Stomach (tissue), 9 donors: ENCODE data around the gene MED13L. TPM values are rescaled to one million over a fixed set of nuclear protein-coding genes. Genes with fewer than 3 reads are reported as not detected.

Experiments used
- DNase-seq, 2 donors: peaks; one replicate each; pipeline versions ENCODE4 v3.0.0 to v3.0.0-alpha.2; 2013 to 2019
- H3K27ac ChIP-seq, 5 donors: fragments of 200-600 bp in 4 of 5; sonication (generic) in 4 of 5; one replicate each; pipeline ENCODE4 v1.5.1; 2013 to 2019; ENCODE audit warnings: mild to moderate bottlenecking in 1 of 5, moderate library complexity in 1 of 5
- H3K27me3 ChIP-seq, 3 donors: fragments of 200-600 bp; sonication (generic); one replicate each; pipeline ENCODE4 v1.5.1; 2017 to 2019; ENCODE audit warnings: mixed run types in 1 of 3
- H3K36me3 ChIP-seq, 4 donors: fragments of 200-600 bp; sonication (generic); 1 replicate in 3 of 4; 2 replicates in 1 of 4; pipeline ENCODE4 v1.5.1; 2016 to 2019
- H3K4me1 ChIP-seq, 4 donors: fragments of 200-600 bp; sonication (generic); one replicate each; pipeline ENCODE4 v1.5.1; 2016 to 2019
- H3K4me3 ChIP-seq, 4 donors: fragments of 200-600 bp; sonication (generic) in 3 of 4; one replicate each; pipeline ENCODE4 v1.5.1; 2016 to 2019; ENCODE audit warnings: mild to moderate bottlenecking in 1 of 4
- H3K9me3 ChIP-seq, 4 donors: fragments of 200-600 bp; sonication (generic); one replicate each; pipeline ENCODE4 v1.5.1; 2016 to 2019
- CTCF ChIP-seq, 7 experiments: fragments of 450-650 bp in 4 of 7; fragments of 200-600 bp in 3 of 7; sonication (generic) in 3 of 7; IDR thresholded peaks; one replicate each; pipeline ENCODE4 v1.5.1; 2016 to 2019; ENCODE audit warnings: antibody characterized with exemption in 7 of 7, control low read depth in 2 of 7, mild to moderate bottlenecking in 1 of 7
- EP300 ChIP-seq: sonication (generic); formaldehyde crosslinking; IDR thresholded peaks from one replicate; pipeline ENCODE4 v1.6.1; 2017; ENCODE audit warnings: antibody characterized with exemption
- POLR2A ChIP-seq, 4 donors: fragments of 450-650 bp; IDR thresholded peaks; one replicate each; pipeline ENCODE4 v1.6.1; 2016; ENCODE audit warnings: antibody characterized with exemption in 4 of 4, control low read depth in 2 of 4, mild to moderate bottlenecking in 1 of 4, moderate library complexity in 1 of 4
- POLR2AphosphoS5 ChIP-seq, 3 donors: sonication (generic); formaldehyde crosslinking; IDR thresholded peaks; one replicate each; pipeline ENCODE4 v1.6.1; 2016; ENCODE audit warnings: antibody characterized with exemption in 3 of 3
- WGBS, 5 donors: extraction: QIAGEN DNeasy Blood & Tissue Kit in 3 of 5; methylation state at CpG; one replicate each; pipeline versions ENCODE4 v1.1.5 to v1.1.7; 2013 to 2018; 5-methylcytosine and 5-hydroxymethylcytosine counted together
- intact Hi-C: fragments of 100-400 bp; cut with DNase I; formaldehyde crosslinking; loops from one replicate; pipeline ENCODE4 v1.15.1; 2023; ENCODE audit warnings: low total_unique reads
- polyA plus RNA-seq, 3 donors: library from polyadenylated mRNA; stranded (reverse); fragments of 200-250 nt; gene quantifications; one replicate each; pipeline ENCODE4 v1.2.3, GENCODE V29; 2013
- total RNA-seq, 5 donors: library from RNA; depleted of rRNA; stranded (reverse); fragments of >200 nt; gene quantifications; one replicate each; pipeline versions ENCODE4 v1.1.0 to v1.2.3, GENCODE V29; 2014 to 2016
- donor health status: healthy with polysubstance abuse.
- donor health status: Bipolar disorder and iron deficiency.
- donor health status: healthy.

Gene MED13L
- total and polyA plus RNA-seq, 8 donors: 10.4 to 305 (median 72.7) TPM

GRCh38 chr12:116165036-116165425, 112.5 kb downstream of the MED13L start:
- peaks cover 31 to 82% (median 52%) of the 10 kb centered on the region in 4 donors for H3K4me1 ChIP-seq
- intact Hi-C loops: no loop called here
- no peak for DNase-seq
- H3K4me3 ChIP-seq: no peak overlapping the region
- peak overlapping the region in 2 of 5 donors; percentile 16 to 32 for H3K27ac ChIP-seq
- H3K27me3 ChIP-seq: no peaks in the 10 kb centered on the region
- no peaks in the 10 kb centered on the region for H3K9me3 ChIP-seq
- 50 to 67% (median 60%) methylated on average over 4 of the region's 4 CpGs for WGBS, 5 donors
- TF ChIP-seq POLR2AphosphoS5 (IDR thresholded peaks at IDR 0.05) (no peak), EP300 (no peak), POLR2A (IDR thresholded peaks at IDR 0.05) (no peak), CTCF (IDR thresholded peaks at IDR 0.05) (no peak)
- H3K36me3 ChIP-seq: no peaks in the 10 kb centered on the region

GRCh38 chr12:116164250-116165035, 113.0 kb downstream of the MED13L start:
- TF ChIP-seq CTCF (IDR thresholded peaks at IDR 0.05) (no peak), EP300 (no peak), POLR2AphosphoS5 (IDR thresholded peaks at IDR 0.05) (no peak)
- Histone ChIP-seq H3K27me3 (no peaks in the 10 kb centered on the region), H3K4me1 (peaks cover 32 to 88% (median 54%) of the 10 kb centered on the region in 4 donors), H3K4me3 (no peak overlapping the region), H3K9me3 (no peaks in the 10 kb centered on the region), H3K27ac (peak overlapping the region in 3 of 5 donors; percentile 16 to 32 (median 17)), H3K36me3 (no peaks in the 10 kb centered on the region)
- intact Hi-C loops: no loop called here
- WGBS, 5 donors: 23 to 36% (median 31%) methylated on average over 3 of the region's 3 CpGs
- peak in 1 of 2 donors; percentile 48 for DNase-seq

GRCh38 chr12:116162071-116162470, 115.4 kb downstream of the MED13L start:
- no peaks in the 10 kb centered on the region for H3K9me3 ChIP-seq
- 74 to 87% (median 80%) methylated on average over 3 of the region's 3 CpGs for WGBS, 5 donors
- H3K4me1 ChIP-seq: peaks cover 43 to 90% (median 66%) of the 10 kb centered on the region in 4 donors
- DNase-seq: no peak
- intact Hi-C loops: no loop called here
- TF ChIP-seq POLR2AphosphoS5 (IDR thresholded peaks at IDR 0.05) (no peak), CTCF (IDR thresholded peaks at IDR 0.05) (no peak), EP300 (no peak), POLR2A (IDR thresholded peaks at IDR 0.05) (no peak)
- H3K27me3 ChIP-seq: no peaks in the 10 kb centered on the region
- H3K4me3 ChIP-seq: no peak overlapping the region
- H3K36me3 ChIP-seq: no peaks in the 10 kb centered on the region
- H3K27ac ChIP-seq: no peak overlapping the region

- Histone ChIP-seq H3K9me3 (no peaks in the 10 kb centered on the region), H3K4me1 (peaks cover 43 to 85% (median 65%) of the 10 kb centered on the region in 4 donors), H3K4me3 (no peak overlapping the region), H3K27ac (no peak overlapping the region), H3K36me3 (no peaks in the 10 kb centered on the region), H3K27me3 (no peaks in the 10 kb centered on the region)
- 56 to 68% (median 63%) methylated on average over 4 of the region's 4 CpGs for WGBS, 5 donors
- peak in 1 of 2 donors; percentile 57 for DNase-seq
- intact Hi-C loops: no loop called here
- TF ChIP-seq CTCF (IDR thresholded peaks at IDR 0.05) (no peak), POLR2AphosphoS5 (IDR thresholded peaks at IDR 0.05) (no peak), POLR2A (IDR thresholded peaks at IDR 0.05) (no peak), EP300 (no peak)
Observed at GRCh38 chr12:116161588-116161987, 115.9 kb downstream of the MED13L start.
